ENCODE measurements around the gene TBC1D3G.
"Not testable (repeated sequence)": the region's sequence is repeated elsewhere in the genome, so short reads cannot be mapped to it uniquely, and the experiment has no call there.

The TBC1D3G gene

GRCh38 chr17:36323584-36323983 lies at the start of gene TBC1D3G:
TSS of gene TBC1D3G (plus strand) at chr17:36323884. CDS start at chr17:36325412, 1,528 bp downstream.
- DNase-seq, result not testable (repeated sequence)

- DNase-seq, result not testable (repeated sequence)
Observed at GRCh38 chr17:36283256-36283655, 40.4 kb upstream of the TBC1D3G start.

- not testable (repeated sequence) for DNase-seq
Observed at GRCh38 chr17:36284219-36284618, 39.5 kb upstream of the TBC1D3G start.

- DNase-seq, result not testable (repeated sequence)
Observed at GRCh38 chr17:36289965-36290612, 33.6 kb upstream of the TBC1D3G start.

- not testable (repeated sequence) for DNase-seq
Observed at GRCh38 chr17:36295161-36295560, 28.5 kb upstream of the TBC1D3G start.

GRCh38 chr17:36315736-36316135 lies 7.9 kb upstream of the TBC1D3G start:
- DNase-seq, result not testable (repeated sequence)

- not testable (repeated sequence) for DNase-seq
Observed at GRCh38 chr17:36362496-36362895, 38.8 kb downstream of the TBC1D3G start.

- DNase-seq, result not testable (repeated sequence)
Observed at GRCh38 chr17:36375938-36376337, 52.3 kb downstream of the TBC1D3G start.

Measured in activated naive CD4-positive, alpha-beta T cell (primary cell).